ENCODE measurements around the gene NIPAL3. TPM values are rescaled to one million over a fixed set of nuclear protein-coding genes. Genes with fewer than 3 reads are reported as not detected.
"Not testable (repeated sequence)": the region's sequence is repeated elsewhere in the genome, so short reads cannot be mapped to it uniquely, and the experiment has no call there.

Gene NIPAL3
- total RNA-seq, 2 donors from 2014 or later: 33.9 to 48.2 TPM

DNA sequence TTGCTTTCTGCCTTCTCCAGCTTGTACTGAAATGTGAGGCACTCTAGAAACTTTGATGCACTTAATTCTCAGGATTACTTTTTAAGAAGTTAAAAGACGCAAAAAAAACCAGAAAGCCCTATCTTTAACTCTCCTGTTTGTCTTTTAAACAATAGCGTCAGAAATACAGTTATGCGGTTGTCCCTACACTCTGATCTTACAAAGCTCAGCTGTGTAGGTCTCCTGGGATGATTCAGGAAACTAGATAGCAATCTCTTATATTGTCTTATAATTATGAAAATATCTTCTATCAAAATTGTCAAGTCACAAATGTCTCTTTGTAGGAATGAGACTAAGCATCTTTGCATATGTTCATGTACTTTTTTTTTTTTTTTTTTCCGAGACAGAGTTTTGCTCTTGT is 60.1 kb downstream of the NIPAL3 start:
- DNase-seq (no peak), ATAC-seq (no peak)
- intact Hi-C loops (cut with DNase I, micrococcal nuclease): no loop called here

DNA sequence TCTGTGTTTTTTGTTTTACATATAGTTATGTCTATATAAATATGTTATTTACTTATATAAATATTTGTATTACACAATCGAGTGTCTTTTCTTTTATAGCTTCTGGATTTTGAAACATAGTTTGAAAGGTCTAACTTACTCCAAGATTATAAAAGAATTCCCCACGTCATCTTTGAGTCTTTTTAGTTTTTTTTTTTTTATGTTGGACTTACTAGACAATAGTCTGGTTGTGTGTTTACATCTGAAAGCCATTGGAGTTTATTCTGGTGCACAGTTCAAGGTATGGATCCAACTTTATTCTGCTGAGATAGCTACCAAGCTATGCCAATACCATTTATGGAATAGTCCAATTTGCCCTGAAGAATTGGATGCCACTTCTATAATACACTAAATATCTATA is 61.0 kb downstream of the NIPAL3 start:
- peak; percentile 60 for ATAC-seq
- intact Hi-C loops (cut with DNase I, micrococcal nuclease): no loop called here
- no peak for DNase-seq

DNA sequence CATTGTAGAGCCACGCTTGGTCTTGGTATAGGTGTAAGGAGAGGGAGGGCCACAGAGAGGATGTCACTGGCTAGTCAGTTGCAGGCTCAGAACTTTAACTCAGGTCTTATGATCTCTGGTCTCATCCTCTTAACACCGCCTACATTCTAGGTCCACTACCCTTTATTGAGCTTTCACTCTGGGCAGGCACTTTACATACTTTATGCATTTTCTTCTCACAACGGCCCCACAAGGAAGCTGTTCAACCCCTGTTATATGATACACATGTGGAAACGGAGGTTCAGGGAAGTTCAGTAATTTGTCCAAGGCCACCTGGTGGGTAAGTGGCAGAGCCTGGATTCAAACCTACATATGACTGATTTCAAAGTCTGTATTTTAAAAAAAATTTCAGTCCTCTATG is 61.7 kb downstream of the NIPAL3 start:
- intact Hi-C loops (cut with DNase I, micrococcal nuclease): no loop called here
- DNase-seq: no peak
- no peak for ATAC-seq

- intact Hi-C loops (cut with DNase I, micrococcal nuclease): no loop called here
- DNase-seq (peak in 1 of 2 donors; percentile 17), ATAC-seq (peak; percentile 27)
Measured at GRCh38 chr1:24481101-24481500, 65.5 kb downstream of the NIPAL3 start.

DNA sequence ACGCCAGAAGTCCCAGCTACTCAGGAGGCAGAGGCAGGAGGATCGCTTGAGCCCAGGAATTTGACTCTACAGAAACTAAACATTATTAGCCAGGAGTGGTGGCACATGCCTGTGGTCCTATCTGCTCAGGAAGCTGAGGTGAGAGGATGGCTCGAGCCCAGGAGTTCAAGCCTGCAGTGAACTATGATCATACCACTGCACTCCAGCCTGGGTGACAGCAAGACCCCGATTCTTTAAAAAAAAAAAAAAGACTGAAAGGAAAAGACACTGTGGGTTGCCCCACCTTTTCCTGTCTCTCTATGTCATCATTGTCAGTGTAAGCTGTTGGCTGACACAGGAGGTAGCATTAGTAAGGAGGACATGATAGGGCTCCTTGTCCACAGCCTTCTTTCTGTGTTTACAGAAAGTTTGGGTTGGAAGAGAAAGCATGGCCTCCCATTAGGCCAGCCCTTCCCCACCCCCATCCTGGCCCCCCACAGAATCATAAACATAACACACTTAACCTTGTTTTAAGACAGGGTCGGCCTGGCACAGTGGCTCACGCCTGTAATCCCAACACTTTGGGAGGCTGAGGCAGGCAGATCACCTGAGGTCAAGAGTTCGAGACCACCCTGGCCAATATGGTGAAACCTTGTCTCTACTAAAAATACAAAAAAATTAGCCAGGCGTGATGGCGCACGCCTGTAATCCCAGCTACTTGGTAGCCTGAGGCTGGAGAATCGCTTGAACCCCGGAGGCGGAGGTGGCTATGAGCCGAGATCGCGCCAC is 66.4 kb downstream of the NIPAL3 start:
- intact Hi-C loops (cut with DNase I, micrococcal nuclease): no loop called here
- ATAC-seq (no peak), DNase-seq (no peak)

GRCh38 chr1:24483441-24483840 is 67.8 kb downstream of the NIPAL3 start:
- intact Hi-C loops (cut with DNase I, micrococcal nuclease): no loop called here
- ATAC-seq (no peak), DNase-seq (no peak)

- intact Hi-C loops (cut with DNase I, micrococcal nuclease): no loop called here
- DNase-seq (no peak), ATAC-seq (no peak)
Measured at GRCh38 chr1:24484199-24484598, 68.6 kb downstream of the NIPAL3 start.

DNA sequence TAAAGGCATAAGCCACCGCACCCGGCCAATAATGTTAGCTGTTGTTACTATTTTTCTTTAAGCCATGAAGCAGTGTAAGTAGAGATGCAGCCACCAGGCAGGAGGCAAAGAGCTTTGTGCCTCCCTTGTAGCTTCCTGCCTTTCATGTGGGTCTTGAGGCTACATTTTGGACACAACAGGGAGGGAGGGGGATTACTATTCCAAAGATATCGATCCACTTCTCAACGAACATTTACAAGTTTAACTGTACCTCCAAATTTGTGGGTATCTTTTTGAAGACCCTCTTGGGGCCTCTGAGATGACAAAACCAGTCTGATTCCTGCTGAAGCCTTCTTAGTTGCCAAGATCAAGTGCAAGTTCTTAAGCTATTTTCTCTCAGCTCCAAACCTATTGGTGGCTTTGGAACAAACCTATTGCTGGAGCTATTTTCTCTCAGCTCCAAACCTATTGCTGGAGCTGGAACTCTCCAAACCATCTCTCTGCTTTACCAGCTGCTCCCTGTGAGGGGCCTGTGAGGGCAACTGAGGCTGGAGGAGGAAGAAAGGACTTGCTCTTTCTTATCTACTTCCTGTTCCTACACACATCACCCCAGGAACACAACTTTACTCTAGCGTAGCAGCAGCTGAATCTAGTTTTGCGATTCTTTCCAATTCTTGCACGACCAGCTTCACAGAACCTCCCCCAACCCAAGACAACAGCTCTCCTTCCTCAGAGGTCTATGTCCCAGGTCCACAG is 70.9 kb downstream of the NIPAL3 start:
- ATAC-seq (no peak), DNase-seq (no peak)
- intact Hi-C loops (cut with DNase I, micrococcal nuclease): no loop called here

DNA sequence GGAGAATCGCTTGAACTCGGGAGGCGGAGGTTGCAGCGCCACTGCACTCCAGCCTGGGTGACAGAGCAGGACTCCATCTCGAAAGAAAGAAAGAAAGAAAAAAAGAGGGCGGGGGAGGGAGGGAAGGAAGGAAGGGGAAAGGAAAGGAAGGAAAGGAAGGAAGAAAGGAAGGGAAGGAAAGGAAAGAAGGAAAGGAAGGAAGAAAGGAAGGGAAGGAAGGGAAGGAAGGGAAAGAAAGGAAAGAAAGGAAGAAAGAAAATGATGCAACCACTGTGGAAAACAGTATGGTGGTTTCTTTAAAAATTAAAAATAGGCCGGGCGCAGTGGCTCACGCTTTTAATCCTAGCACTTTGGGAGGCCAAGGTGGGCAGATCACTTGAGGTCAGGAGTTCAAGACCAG is 71.9 kb downstream of the NIPAL3 start:
- intact Hi-C loops (cut with DNase I, micrococcal nuclease): no loop called here
- ATAC-seq (no peak), DNase-seq (no peak)

DNA sequence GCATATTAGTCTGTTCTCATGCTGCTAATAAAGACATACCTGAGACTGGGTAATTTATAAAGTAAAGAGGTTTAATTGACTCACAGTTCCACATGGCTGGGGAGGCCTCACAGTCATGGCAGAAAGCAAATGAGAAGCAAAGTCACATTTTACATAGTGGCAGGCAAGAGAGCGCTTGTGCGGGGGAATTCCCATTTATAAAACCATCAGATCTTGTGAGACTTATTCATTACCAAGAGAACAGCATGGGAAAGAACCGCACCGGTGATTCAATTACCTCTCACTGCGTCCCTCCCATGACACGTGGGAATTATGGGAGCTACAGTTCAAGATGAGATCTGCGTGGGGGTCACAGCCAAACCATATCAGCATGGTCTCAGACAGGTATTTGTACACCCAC is 72.6 kb downstream of the NIPAL3 start:
- intact Hi-C loops (cut with DNase I, micrococcal nuclease); ATAC-seq; DNase-seq: not testable (repeated sequence)

- no peak for DNase-seq
- intact Hi-C loops (cut with DNase I, micrococcal nuclease): no loop called here
- no peak for ATAC-seq
Measured at GRCh38 chr1:24489674-24490073, 74.1 kb downstream of the NIPAL3 start.

DNA sequence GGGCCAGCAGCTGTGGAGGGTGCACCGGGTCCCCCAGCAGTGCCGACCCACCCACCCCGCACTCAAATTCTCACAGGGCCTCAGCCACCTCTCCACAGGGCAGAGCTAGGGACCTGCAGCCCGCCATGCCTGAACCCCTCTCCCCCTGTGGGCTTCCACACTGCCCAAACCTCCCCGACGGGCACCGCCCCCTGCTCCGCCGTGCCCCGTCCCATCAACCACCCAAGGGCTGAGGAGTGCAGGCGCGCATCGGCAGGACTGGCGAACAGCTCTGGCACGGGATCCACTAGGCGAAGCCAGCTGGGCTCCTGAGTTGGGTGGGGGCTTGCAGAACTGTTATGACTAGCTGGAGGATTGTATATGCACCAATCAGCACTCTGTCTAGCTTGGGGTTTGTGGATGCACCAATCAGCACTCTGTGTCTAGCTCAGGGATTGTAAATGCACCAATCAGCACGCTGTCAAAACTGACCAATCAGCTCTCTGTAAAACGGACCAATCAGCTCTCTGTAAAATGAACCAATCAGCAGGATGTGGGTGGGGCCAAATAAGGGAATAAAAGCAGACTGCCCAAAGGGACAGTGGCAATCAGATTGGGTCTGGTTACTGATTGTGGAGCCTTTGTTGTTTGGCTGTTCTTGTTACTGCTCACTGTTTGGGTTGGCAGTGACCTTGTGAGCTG is 74.6 kb downstream of the NIPAL3 start:
- ATAC-seq (no peak), DNase-seq (no peak)
- intact Hi-C loops (cut with DNase I, micrococcal nuclease): no loop called here

DNA sequence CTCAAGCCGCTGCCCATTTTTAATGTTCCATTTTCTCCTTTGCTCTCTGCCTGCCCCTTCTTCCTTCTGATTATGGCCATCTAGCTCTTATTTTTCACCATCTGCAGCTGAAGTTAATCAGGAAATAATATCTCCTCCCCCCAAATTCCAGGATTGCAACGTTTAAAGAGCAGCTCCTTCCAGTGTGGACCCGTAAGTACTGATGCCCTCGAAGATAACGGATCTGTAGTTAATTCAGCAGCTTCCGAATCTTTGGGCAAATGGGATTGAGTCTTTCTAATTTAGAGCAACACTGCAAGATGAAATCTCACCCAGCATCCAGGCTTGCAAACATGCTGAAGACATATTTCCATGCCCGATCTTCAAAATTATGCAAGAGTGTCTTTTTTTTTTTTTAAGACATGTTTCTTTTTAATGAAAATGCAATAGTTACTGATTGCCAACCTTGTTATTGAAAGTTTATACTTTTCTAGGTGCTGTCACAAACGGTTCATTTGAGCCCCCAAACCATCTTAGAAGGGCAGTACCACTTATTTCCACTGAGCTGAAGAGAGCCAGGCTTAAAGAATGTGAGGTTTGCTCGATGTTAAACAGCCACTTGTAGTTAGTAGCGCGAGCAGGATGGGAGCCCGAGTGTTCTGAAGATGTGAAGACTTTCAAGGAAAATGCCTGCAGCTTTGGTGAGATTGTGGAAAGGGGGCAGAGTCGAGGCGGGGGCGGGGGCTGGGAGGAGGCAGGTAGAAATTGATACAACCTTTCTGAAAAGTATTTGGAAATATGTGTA is 76.2 kb downstream of the NIPAL3 start:
- intact Hi-C loops (cut with DNase I, micrococcal nuclease): no loop called here
- ATAC-seq (no peak), DNase-seq (no peak)

DNA sequence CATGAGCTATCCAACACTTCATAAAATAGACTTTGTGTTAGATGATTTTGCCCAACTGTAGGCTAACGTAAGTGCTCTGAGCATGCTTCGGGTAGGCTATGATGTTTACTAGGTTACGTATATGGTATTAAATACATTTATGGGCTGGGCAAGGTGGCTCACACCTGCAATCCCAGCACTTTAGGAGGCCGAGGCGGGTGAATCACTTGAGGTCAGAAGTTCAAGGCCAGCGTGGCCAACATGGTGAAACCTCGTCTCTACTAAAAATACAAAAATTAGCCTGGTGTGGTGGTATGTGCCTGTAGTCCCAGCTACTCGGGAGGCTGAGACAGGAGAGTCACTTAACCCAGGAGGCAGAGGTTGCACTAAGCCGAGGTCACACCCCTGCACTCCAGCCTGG is 77.3 kb downstream of the NIPAL3 start:
- intact Hi-C loops (cut with DNase I, micrococcal nuclease); DNase-seq: not testable (repeated sequence)
- ATAC-seq: peak; percentile 43

- ATAC-seq (no peak), DNase-seq (no peak)
- intact Hi-C loops (cut with DNase I, micrococcal nuclease): no loop called here
Measured at GRCh38 chr1:24493785-24494184, 78.2 kb downstream of the NIPAL3 start.

GRCh38 chr1:24498589-24498988 is 83.0 kb downstream of the NIPAL3 start:
- DNase-seq (no peak), ATAC-seq (no peak)
- intact Hi-C loops (cut with DNase I, micrococcal nuclease): no loop called here

DNA sequence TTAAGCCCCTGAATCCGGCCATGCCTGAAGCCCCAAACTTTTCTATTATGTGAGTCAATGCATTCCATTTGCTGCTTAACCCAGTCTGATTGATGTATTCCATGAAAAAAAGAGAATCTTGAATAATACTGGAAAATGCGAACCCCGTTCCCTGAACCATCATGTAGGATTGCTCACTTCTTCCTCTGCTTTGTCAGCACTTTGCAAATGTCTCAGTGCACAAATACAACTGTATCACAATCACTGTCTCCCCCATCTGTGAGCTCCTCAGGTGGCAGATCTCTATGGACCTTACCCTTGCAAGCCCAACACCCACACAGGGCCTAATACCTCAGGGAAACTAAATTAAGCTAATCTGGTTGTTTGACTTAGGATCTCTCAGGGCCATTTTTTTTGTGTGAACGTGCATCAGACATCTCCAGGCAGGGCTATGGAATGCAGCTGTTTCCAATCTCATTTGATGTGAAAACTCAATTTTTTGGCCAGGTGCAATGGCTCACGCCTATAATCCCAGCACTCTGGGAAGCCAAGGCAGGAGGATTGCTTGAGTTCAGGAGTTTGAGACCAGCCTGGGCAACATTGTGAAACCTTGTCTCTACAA is 84.9 kb downstream of the NIPAL3 start:
- DNase-seq: no peak
- no peak for ATAC-seq
- intact Hi-C loops (cut with DNase I, micrococcal nuclease): no loop called here

DNA sequence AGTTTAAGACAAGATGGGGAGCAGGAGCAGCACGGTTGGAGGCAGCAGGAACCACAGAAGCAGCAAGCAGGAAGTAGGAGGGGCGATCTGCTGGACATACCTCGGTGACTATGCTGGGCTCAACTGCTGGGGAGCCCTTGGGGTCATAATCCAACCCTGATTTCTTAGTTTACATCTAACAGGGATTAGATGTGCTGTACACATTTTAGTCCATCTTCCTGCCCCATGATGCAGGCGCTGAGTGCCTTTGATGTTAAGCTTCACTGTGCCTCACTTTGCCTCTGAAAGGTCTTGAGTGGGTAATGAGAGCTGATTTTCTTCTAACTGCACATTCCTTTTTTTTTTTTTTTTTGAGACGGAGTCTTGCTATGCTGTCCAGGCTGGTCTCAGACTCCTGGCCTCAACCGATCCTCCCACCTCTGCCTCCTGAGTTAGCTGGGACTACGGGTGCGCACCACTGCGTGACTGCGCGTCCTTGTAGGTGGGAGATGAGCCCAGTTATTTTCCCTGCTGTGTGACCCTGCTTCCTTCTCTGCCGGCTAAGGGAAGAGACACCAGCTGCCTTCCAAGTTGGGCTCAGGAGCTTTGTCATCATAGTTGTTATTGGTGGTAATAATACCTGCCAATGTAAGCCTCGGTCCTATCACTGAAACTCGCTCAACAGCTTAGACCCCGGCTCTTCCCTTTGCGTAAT is 85.9 kb downstream of the NIPAL3 start:
- intact Hi-C loops (cut with DNase I, micrococcal nuclease): no loop called here
- DNase-seq (peak; percentile 58 to 70), ATAC-seq (peak; percentile 25)
